Spleen (tissue), 11 donors: ENCODE results near the gene PSMD13. TPM values are rescaled to one million over a fixed set of nuclear protein-coding genes. Genes with fewer than 3 reads are reported as not detected.
"Not testable (repeated sequence)": the region's sequence is repeated elsewhere in the genome, so short reads cannot be mapped to it uniquely, and the experiment has no call there.

Experiments used
- DNase-seq: peaks from one replicate; pipeline ENCODE4 v3.0.0-alpha.2; 2020
- H3K27ac ChIP-seq, 8 donors: fragments of 200-600 bp; sonication (generic) in 7 of 8; 1 replicate in 4 of 8; 2 replicates in 4 of 8; pipeline versions ENCODE4 v1.5.0 to v1.8.0; 2016 to 2021; ENCODE audit warnings: inconsistent platforms in 4 of 8, mild to moderate bottlenecking in 4 of 8, moderate library complexity in 1 of 8
- H3K27me3 ChIP-seq, 7 donors: fragments of 200-600 bp; sonication (generic) in 6 of 7; replicated peaks in 1 of 7; 1 replicate in 4 of 7; 2 replicates in 3 of 7; pipeline versions ENCODE4 v1.5.0 to v1.8.0; 2016 to 2021; ENCODE audit warnings: inconsistent platforms in 3 of 7, mild to moderate bottlenecking in 1 of 7
- H3K36me3 ChIP-seq, 6 donors: fragments of 200-600 bp; sonication (generic) in 5 of 6; 1 replicate in 4 of 6; 2 replicates in 2 of 6; pipeline versions ENCODE4 v1.5.0 to v1.8.0; 2016 to 2021; ENCODE audit warnings: inconsistent platforms in 2 of 6
- H3K4me1 ChIP-seq, 6 donors: fragments of 200-600 bp; sonication (generic) in 5 of 6; 1 replicate in 3 of 6; 2 replicates in 3 of 6; pipeline versions ENCODE4 v1.5.0 to v1.8.0; 2016 to 2021; ENCODE audit warnings: inconsistent platforms in 3 of 6
- H3K4me3 ChIP-seq, 8 donors: fragments of 200-600 bp; sonication (generic) in 7 of 8; 1 replicate in 4 of 8; 2 replicates in 4 of 8; pipeline versions ENCODE4 v1.5.0 to v1.8.0; 2016 to 2021; ENCODE audit warnings: inconsistent platforms in 4 of 8, mild to moderate bottlenecking in 4 of 8, moderate library complexity in 2 of 8
- H3K9me3 ChIP-seq, 8 donors: fragments of 200-600 bp; sonication (generic) in 7 of 8; 1 replicate in 4 of 8; 2 replicates in 4 of 8; pipeline versions ENCODE4 v1.5.0 to v1.8.0; 2016 to 2021; ENCODE audit warnings: inconsistent platforms in 4 of 8
- POLR2A ChIP-seq, 3 donors: fragments of 450-650 bp; IDR thresholded peaks; one replicate each; pipeline ENCODE4 v1.5.1; 2017; ENCODE audit warnings: antibody characterized with exemption in 3 of 3, mild to moderate bottlenecking in 1 of 3
- POLR2AphosphoS5 ChIP-seq, 3 donors: sonication (generic); formaldehyde crosslinking; IDR thresholded peaks; one replicate each; pipeline ENCODE4 v1.5.1; 2017; ENCODE audit warnings: antibody characterized with exemption in 3 of 3
- WGBS, 5 donors: extraction: QIAGEN DNeasy Blood & Tissue Kit in 3 of 5; methylation state at CpG; one replicate each; pipeline versions ENCODE4 v1.1.5 to v1.1.7; 2013 to 2018; 5-methylcytosine and 5-hydroxymethylcytosine counted together
- intact Hi-C: fragments of 100-400 bp; cut with DNase I; formaldehyde crosslinking; loops from one replicate; pipeline ENCODE4 v1.15.0; 2023; ENCODE audit warnings: low total_unique reads
- polyA plus RNA-seq, 3 donors: library from polyadenylated mRNA; stranded (reverse); fragments of 200-250 nt; gene quantifications; one replicate each; pipeline ENCODE4 v1.2.1, GENCODE V29; 2013
- total RNA-seq, 7 donors: library from RNA; depleted of rRNA in 3 of 7; stranded (reverse); fragments of >200 nt in 3 of 7; fragmentation: NEBNext Ultra II Directional in 4 of 7; extraction: Animal tissue kit (Norgen Biotek cat#: 25700) in 4 of 7; gene quantifications; one replicate each; pipeline versions ENCODE4 v1.1.0 to v1.2.1, GENCODE V29; 2016 to 2021
- TF ChIP-seq, protein P1 (sequence below), 11 experiments: fragments of 200-600 bp in 7 of 11; fragments of 450-650 bp in 4 of 11; sonication (generic) in 4 of 11; IDR thresholded peaks in 8 of 11; conservative IDR thresholded peaks in 3 of 11; 1 replicate in 7 of 11; 2 replicates in 4 of 11; pipeline versions ENCODE4 v1.4.0 to v1.8.0; 2016 to 2021; ENCODE audit warnings: antibody characterized with exemption in 11 of 11, inconsistent platforms in 4 of 11, mild to moderate bottlenecking in 1 of 11
- donor health status: healthy with polysubstance abuse.
- donor health status: DM: no; HTN: no; CAD: no; lungs with moderate emphysema.
- donor health status: DM: no; HTN: no; CAD: no.
- donor health status: Bipolar disorder and iron deficiency.
- donor health status: healthy.
- donor health status: DM: no; HTN: no; CAD: no.
- donor health status: DM: yes; HTN: yes; CAD: no.

Gene PSMD13
- total and polyA plus RNA-seq, 10 donors: 93.6 to 229 (median 102) TPM

- peaks cover 12 to 24% (median 21%) of the 10 kb centered on the region in 6 donors for H3K4me1 ChIP-seq
- intact Hi-C loops: no loop called here
- H3K27ac ChIP-seq: no peak overlapping the region
- TF ChIP-seq POLR2A (IDR thresholded peaks at IDR 0.05) (no peak), POLR2AphosphoS5 (IDR thresholded peaks at IDR 0.05) (no peak)
- TF ChIP-seq, protein P1, sequence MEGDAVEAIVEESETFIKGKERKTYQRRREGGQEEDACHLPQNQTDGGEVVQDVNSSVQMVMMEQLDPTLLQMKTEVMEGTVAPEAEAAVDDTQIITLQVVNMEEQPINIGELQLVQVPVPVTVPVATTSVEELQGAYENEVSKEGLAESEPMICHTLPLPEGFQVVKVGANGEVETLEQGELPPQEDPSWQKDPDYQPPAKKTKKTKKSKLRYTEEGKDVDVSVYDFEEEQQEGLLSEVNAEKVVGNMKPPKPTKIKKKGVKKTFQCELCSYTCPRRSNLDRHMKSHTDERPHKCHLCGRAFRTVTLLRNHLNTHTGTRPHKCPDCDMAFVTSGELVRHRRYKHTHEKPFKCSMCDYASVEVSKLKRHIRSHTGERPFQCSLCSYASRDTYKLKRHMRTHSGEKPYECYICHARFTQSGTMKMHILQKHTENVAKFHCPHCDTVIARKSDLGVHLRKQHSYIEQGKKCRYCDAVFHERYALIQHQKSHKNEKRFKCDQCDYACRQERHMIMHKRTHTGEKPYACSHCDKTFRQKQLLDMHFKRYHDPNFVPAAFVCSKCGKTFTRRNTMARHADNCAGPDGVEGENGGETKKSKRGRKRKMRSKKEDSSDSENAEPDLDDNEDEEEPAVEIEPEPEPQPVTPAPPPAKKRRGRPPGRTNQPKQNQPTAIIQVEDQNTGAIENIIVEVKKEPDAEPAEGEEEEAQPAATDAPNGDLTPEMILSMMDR (IDR thresholded peaks at IDR 0.05 in 8 of 11, conservative IDR thresholded peaks at IDR 0.05 in 3 of 11): no peak
- DNase-seq: no peak
- H3K36me3 ChIP-seq: peaks cover 0 to 27% (median 3%) of the 10 kb centered on the region in 6 donors
- H3K4me3 ChIP-seq: no peak overlapping the region
- H3K9me3 ChIP-seq: no peaks in the 10 kb centered on the region
- H3K27me3 ChIP-seq: no peaks in the 10 kb centered on the region
- WGBS, 5 donors: 90 to 95% (median 93%) methylated on average over 20 of the region's 20 CpGs
Measured at GRCh38 chr11:232783-233565, 3.8 kb upstream of the PSMD13 start.

GRCh38 chr11:235180-235579, 1.6 kb upstream of the PSMD13 start:
- intact Hi-C loops: no loop called here
- DNase-seq: no peak
- peak overlapping the region in 4 of 8 donors; percentile 97 to 99 (median 98) for H3K27ac ChIP-seq

DNA sequence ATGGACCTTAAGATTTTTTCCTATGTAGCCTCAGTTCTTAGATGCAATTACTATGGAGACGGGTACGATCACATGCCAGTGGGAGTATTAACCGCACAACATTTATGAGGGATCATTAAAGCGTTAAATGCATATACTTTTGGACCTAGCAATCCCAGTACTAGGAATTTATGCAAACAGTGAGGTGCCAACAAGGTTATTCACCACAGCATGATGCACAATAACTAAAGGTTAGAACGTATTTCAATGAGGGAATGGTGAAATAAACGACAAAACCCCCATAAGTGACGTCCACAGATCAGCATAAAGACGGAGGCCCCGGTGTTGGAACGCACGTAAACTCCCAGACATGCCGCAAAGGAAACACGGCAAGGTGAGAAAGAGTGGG, 1.2 kb upstream of the PSMD13 start:
- intact Hi-C loops: no loop called here
- peak overlapping the region; percentile 85 to 99 (median 97) for H3K27ac ChIP-seq
- no peak for DNase-seq
- peaks cover 0 to 30% (median 12%) of the 10 kb centered on the region in 6 donors for H3K36me3 ChIP-seq
- peak overlapping the region; percentile 71 to 99 (median 92) for H3K4me3 ChIP-seq
- H3K27me3 ChIP-seq: no peaks in the 10 kb centered on the region
- H3K9me3 ChIP-seq: no peaks in the 10 kb centered on the region
- TF ChIP-seq POLR2AphosphoS5 (IDR thresholded peaks at IDR 0.05) (no peak), POLR2A (IDR thresholded peaks at IDR 0.05) (no peak)
- peaks cover 21 to 49% (median 38%) of the 10 kb centered on the region in 6 donors for H3K4me1 ChIP-seq
- 2 to 5% (median 3%) methylated on average over 13 of the region's 13 CpGs for WGBS, 5 donors

More at GRCh38 chr11:235180-235579, 1.6 kb upstream of the PSMD13 start:
- H3K4me1 ChIP-seq: peaks cover 21 to 44% (median 37%) of the 10 kb centered on the region in 6 donors
- no peaks in the 10 kb centered on the region for H3K27me3 ChIP-seq
- TF ChIP-seq POLR2AphosphoS5 (IDR thresholded peaks at IDR 0.05) (no peak), POLR2A (IDR thresholded peaks at IDR 0.05) (no peak)
- TF ChIP-seq, protein P1 (IDR thresholded peaks at IDR 0.05 in 8 of 11, conservative IDR thresholded peaks at IDR 0.05 in 3 of 11): no peak
- H3K9me3 ChIP-seq: no peaks in the 10 kb centered on the region
- 82 to 90% (median 87%) methylated on average over 8 of the region's 8 CpGs for WGBS, 5 donors
- H3K4me3 ChIP-seq: peak overlapping the region in 5 of 8 donors; percentile 71 to 99 (median 92)
- peaks cover 0 to 26% (median 10%) of the 10 kb centered on the region in 6 donors for H3K36me3 ChIP-seq

DNA sequence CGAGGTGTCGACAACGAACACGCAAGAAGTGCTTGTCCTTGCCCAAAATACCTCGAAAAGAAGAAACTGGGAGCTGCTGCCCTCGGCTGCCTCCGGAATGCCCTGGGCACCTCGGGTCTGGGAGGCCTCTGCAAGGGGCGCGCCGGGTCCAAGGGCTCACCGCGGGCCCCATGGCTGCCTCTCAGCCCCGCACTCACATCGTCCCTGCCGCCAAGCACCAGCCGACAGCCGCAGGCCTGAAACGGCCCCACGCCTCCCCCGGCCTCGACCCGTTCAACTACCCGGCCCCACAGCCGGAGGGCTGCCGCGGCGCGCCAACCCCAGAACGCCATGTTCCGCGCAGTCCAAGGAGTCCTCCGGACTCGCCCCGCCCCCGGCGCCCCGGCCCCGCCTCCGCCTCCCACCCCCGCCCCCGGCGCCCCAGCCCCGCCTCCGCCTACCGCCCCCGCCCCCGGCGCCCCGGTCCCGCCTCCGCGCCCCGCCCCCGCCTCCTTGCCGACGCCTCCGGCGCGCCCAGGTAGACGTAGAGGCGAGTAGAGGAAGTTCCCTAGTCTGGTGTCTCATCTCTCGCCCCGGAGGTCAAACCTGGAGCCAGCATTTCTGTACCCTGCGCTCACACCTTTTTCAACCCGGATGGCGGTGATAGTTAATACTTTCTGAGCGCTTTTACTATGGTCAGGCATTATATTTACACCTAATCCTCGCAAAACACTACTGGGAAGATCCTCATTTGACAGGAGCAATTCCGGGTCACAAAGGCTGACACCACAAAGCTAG, 591 bp upstream of the PSMD13 start, which contains the start of gene SIRT3:
TSS of gene SIRT3 (minus strand) at position 346 of the 777 bp plus-strand sequence. CDS start at position 332, 14 bp downstream.
- Histone ChIP-seq H3K27ac (peak within 1 kb of the TSS; percentile 85 to 99 (median 97)), H3K4me1 (peaks cover 21 to 54% (median 38%) of the 10 kb centered on the region in 6 donors), H3K9me3 (no peaks in the 10 kb centered on the region), H3K27me3 (no peaks in the 10 kb centered on the region), H3K4me3 (peak within 1 kb of the TSS; percentile 71 to 99 (median 92)), H3K36me3 (peaks cover 0 to 36% (median 18%) of the 10 kb centered on the region in 6 donors)
- TF ChIP-seq POLR2AphosphoS5 (IDR thresholded peaks at IDR 0.05) (peak; percentile 74 to 82 (median 81)), POLR2A (IDR thresholded peaks at IDR 0.05) (peak in 1 of 3 donors; percentile 70)
- TF ChIP-seq, protein P1 (IDR thresholded peaks at IDR 0.05 in 8 of 11, conservative IDR thresholded peaks at IDR 0.05 in 3 of 11): peak in 9 of 11 experiments; percentile 24 to 67 (median 46)
- DNase-seq: peak; percentile 96
- intact Hi-C loops: no loop called here
- WGBS, 5 donors: 0 to 1% (median 1%) methylated on average over 21 to 70 of the region's 70 CpGs

- H3K9me3 ChIP-seq, DNase-seq, H3K27ac ChIP-seq, H3K27me3 ChIP-seq, intact Hi-C loops: not testable (repeated sequence)
- 84 to 93% (median 87%) methylated on average over 7 of the region's 7 CpGs for WGBS, 5 donors
- peaks cover 2 to 52% (median 31%) of the 10 kb centered on the region in 6 donors for H3K36me3 ChIP-seq
- peak overlapping the region in 2 of 8 donors; percentile 88 to 92 for H3K4me3 ChIP-seq
- peaks cover 21 to 60% (median 38%) of the 10 kb centered on the region in 6 donors for H3K4me1 ChIP-seq
Measured at GRCh38 chr11:238346-238745, 1.6 kb downstream of the PSMD13 start.
